Measurements from ENCODE around the gene GALNT9.

Gene GALNT9

DNA sequence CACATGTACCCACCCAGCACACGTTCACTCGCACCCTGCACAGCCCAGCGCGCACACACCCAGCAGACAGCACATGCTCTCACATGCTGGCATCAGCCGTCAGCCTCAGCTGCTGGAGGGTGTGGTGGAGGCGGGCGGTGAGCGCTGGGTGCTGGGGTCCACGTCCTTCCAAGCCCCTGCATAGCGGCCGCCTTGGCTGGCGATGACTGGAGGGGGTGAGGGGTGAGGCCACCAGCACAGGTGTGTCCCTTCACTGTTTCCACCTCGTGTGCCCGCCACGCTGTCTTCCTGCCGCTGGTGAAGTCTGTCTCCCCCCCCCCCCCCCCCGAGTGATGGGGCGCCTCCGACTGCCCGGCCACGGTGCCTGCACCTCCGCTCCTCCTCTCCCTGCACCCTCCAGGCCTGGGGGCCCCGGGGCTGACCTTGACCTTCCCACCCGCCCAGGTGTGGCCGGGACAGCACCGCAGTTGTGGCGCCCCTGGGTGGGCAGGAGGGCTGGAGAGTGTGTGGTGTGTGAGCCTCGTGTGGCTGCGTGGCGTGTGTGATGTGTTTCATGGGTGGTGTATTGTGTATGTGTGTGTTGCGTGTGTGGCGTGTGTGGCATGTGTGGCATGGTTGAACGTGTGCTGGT, 147.7 kb downstream of the GALNT9 start:
- DNase-seq (ENCODE audit: low read depth, low spot score): no peak

DNA sequence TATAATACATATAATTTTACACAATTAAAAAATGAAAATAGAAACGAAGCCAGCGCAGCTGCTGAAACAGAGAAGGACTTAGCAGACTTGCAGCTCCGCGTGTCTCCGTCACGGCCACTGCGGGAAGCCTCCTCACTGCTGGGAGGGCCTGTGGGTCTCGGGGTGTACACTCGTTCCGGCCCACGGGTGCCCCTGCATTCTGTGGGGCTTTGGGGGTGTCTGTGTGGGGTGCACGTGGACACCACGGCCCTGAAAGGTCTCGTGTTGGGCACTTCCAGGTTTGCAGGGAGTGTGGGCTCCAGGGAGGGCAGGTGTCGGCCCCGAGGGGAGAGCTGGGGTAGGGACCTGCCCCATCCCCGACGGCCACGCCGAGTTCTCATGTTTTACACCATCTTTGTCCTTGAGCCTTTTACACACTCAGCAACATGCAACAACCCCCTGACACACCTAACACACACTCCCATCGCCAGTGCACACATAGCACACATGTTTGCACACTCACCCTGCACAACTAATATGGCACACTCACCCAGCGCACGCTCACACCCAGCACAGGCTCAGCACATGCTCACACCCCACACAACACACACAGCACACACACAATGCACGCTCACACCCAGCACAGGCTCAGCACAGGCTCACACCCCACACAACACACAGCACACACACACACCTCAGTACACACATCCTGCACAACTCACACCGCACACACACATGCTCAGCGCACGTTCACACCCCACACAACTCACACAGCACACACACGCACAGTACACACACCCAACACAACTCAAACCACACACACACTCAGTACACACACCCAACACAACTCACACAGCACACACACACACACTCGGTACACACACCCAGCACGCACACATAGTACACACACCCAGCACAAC, 148.5 kb downstream of the GALNT9 start:
- DNase-seq (ENCODE audit: low read depth, low spot score): no peak

DNA sequence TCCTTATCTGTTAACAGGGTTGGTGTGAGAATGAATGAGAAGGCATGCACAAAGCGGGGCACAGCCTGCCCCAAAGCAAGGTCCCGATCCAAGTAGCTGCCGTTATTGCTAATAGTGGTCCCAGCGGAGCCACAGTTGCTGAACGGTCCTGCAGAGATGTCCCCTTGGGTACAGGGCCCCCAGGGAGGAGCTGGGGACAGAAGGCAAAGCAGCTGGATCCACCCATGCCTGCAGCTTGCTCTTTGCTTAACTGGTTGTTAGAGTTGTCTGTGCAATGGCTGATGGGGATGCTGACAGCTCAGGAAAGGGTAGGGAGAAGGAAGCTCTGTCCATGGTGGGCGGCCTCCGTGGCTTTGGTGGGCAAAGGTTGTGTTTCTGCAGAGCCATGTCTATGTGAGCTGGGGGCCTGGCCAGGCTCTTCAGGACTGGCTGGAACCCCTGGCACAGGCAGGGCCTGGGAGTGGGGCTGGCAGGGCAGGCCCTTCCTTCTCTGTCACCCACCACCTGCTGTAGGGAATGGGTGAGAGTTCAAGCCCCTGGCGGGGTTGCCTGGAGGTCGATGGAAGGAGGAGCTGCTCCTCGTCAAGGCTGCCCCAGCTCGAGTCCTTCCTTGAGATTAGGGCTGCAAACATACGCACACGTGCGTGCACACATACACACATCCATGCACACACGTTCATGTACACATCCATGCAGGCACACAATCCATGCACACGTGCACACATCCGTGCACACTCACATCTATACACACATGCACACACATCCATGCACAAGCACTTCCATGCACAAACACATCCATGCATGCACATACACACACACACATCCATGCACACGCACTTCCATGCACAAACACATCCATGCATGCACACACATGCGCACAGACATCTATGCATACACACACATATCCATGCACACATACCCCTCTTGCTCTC, 149.7 kb downstream of the GALNT9 start:
- no peak for DNase-seq (ENCODE audit: low read depth, low spot score)

DNA sequence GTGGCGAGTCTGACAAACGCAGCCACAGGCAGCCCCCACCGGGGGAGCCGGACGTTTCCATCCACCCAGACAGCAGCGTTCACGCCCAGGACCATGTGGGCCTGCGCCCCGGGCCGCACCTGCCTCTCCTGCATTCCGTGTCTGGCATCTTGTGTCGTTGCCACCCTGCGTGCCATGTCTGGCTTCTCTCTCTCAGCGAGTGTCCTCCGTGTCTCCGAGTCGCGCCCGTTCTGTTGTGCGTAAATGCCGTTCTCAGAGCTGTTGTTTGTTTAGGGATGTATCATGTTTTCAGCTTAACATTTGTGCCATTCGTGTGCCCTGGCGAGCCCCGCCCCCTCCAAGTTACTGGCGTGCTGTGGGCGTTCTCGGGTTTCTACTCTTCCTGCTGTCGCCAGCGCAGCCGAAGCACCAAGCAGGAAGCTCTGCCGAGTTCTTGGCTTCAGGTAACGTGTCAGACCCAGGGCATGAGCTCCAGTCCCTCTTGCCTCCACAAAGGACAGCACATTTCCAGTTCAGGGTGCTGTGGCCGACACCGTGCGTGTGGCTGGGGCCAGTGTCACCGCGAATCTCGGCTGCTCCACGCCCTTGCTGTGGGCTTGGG, 150.5 kb downstream of the GALNT9 start:
- DNase-seq (ENCODE audit: low read depth, low spot score): no peak

DNA sequence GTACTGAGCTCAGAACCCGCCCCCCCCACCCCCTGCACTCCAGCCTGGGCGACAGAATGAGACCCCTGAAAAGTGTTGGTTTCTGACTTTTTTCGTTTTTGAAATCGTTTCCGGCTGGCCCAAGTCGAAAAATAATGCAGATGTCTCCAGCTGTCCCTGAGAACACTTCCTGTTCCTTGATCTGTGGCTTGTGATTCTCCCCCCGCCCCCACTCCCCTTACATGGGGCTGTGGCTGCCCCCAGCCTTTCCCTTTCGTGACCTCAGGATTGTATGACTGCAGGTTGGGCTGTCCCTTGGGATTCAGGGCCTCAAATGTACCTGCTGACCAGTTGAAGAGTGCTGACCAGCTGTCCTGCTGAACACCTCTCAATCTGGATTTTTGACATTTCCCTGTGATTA, 151.1 kb downstream of the GALNT9 start:
- no peak for DNase-seq (ENCODE audit: low read depth, low spot score)

DNA sequence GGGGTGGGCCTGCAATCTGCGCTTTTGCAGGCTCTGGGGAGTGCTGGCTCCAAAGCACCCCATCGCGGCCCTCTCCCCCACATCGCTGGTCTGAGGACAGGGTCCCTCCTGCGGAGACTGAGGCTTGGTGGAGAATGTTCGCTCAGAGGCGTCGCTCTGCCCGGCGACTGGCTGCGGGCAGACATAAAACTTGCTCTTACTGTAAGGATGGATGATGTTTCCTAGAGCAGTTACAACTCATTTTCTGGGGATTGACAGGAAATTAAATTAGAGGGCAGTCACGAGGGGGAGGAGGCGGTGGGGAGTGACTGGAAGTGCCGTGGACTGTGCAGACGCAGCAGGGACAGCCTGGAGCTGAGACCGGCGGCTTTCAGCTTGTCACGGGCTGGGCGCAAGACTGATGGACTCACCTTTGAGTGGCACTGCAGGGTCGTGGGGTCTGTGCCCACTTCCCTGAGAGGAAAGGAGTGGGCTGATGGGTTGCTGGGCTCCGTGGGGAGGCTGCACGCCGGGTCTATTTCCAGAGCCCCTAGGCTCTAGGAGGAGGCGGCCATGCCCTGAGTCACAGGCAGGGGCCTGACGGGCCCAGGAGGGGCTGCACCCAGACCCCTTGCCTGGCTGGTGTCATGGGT, 152.4 kb downstream of the GALNT9 start:
- DNase-seq (ENCODE audit: low read depth, low spot score): no peak

DNA sequence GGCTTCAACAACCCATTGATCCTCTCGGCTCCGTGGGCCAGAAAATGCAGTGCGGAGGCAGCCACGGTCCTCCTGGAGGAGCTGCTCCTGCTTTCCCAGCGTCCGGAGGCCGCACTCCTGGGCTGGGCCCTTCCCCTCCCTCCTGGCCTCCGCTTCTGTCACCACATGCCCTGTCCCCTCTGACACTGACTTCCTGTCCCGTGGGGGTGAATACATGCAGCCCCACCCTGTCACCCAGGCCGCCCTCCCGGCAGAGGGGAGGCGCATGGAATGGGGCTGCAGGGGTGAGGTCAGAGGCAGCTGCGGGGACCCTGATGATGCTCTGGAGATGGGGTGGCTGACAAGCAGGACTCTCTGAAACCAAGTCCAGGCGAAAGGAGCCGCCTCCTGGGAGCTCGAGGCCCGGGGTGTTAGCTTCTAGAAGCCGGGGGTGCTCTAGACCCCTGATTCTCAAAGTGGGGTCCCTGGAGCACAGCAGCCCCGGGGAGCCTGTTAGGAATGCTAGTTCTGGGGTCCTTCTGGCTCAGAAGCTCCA, 152.9 kb downstream of the GALNT9 start:
- DNase-seq (ENCODE audit: low read depth, low spot score): no peak

DNA sequence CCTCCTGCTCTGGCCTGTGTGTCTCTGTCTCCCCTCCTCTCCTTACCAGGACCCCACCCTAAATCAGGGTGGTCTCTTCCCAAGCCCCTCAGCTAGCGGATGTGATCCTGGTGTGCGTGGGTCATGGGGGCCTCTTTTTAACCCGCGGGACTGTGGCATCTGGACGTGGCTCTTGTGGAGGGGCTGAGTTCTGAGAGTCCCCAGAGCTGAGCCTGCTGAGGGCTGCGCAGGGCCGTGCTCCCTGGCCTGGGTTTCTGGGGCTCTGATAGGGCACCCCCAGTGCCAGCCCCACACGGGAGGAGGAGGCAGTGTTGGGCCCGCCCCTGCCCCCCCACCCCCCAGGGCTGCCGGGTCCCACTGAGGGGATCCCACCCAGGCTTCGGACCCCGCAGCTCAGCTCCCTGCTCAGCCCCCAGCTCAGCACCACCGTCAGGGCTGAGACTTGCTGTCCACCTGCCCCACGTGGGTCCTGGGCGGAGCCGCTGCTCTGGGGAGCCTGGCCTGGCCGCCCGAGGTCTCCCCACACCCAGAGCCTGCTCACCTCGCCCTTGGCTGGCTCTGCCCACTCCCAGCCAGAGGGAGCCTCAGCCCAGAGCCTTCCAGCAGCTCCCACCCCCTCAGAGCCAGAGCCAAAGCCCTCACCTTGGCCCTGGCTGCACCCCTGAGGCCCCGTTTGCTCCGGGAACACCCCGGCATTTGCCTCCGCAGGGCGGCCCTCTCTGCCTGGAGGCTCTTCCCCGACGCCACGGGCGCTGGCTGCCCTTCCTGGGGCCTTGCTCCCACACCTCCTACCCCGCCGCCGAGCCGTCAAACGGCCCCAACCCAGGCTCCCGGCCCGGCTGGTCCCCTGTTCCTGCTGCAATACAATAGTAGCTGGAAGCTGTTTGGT, 153.6 kb downstream of the GALNT9 start:
- DNase-seq (ENCODE audit: low read depth, low spot score): no peak

DNA sequence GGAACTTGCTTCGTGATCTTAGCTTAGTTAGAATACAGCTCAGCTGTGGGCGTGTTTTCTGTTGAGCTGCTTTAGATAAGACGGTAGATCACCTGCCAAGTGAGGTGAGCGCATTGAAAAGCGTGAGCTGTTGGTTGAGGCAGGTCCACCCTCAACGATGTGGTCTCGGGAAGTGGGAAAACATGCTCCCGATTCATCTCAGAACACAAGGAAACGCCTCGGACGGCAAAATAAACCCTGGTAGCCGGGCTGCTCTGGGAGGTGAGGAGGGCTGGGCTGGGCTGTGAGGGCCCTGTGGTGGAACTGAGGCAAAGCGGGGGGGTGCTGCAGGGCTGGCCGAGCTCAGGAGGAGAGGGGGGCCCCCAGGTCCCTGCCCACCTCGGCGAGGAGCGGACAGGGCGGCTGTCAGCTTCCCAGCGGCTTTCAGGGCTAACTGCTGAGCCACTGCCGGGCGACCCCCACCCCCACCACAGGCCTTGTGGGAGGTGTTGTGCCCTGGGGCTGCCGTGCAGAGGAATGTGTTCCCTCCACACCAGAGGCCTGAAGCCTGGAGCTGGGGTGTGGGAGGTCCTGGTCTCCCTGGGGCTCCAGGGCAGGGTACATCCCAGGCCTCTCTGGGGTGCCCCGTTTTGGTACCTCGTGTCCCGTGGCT, 154.4 kb downstream of the GALNT9 start:
- DNase-seq (ENCODE audit: low read depth, low spot score): no peak

DNA sequence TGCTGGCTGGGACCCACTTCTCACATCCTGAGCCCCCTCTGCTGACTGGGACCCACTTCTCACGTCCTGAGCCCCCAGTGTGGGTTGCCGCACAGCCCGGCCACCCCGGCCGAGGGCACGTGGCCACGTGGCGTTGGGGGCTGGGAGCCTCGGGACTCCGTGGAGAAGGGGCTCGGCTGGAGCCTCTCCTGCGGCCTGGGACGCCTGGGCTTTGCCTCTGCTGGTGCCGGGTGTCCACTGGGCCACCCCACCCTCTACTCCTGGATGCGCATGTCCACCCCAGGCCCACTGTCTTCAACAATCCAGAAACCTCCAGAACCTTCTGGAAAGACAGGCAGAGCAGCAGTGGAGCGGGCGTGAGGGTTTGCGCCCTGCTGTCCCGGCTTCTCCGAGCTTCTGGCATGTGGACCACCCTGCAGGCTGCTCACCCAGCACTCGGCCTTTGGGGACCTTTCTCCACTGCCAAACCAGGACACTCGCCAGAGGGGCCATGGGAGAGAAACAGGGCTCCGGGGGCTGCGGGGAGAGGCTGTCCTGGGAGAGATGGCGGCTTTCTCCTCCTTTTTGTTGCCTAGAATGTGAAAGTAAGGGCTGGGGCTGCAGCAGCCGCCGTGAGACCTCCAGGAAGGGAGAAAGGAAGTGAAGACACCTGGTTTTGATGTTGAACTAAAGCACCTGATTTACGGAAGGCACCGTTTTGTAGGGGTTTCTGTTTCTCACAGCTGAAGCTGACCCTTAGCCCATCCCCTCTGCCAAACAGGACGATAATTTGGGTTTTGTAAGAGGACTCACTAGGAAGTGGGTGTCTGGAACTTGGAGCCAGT, 155.2 kb downstream of the GALNT9 start:
- no peak for DNase-seq (ENCODE audit: low read depth, low spot score)

DNA sequence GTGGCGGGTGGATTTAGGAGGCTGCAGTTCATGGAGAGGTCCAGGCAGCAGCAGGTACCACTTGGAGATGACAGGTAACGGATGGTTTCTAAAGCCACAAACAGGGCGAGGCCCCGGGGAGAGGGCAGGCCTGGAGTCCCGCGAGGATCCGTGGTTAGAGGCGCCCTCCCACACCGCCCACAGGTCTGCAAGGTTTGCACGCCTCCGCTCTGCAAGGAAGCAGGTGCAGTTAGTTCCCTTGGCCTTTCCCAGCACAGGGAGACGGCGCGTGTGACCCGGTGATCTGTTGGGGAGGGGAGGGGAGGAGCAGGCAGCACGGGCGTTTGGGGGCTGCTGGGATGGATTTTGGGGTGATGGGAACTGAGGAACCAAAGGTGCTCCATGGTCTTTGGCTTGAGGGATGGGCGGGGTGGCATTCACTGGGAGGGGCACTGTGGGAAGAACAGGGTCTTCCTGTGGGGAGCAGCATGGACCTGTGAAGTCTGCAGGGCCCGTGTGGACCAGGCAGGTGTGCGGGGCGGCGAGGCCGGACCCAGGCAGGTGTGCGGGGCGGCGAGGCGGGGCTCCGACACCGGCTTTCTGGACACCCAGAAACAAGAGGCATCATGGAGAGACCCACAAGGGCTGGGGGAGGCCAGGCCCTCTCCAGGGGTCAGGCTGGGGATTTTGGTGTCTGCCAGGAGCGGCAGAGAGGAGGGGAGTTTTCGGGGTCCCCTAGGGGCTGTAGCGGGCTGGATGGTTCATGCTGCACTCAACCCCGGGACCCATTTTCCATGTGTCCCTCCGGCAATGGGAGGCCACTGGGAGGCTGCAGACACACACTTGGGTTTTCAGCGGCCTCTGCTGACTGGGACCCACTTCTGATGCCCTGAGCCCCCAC, 156.0 kb downstream of the GALNT9 start:
- DNase-seq (ENCODE audit: low read depth, low spot score): no peak

DNA sequence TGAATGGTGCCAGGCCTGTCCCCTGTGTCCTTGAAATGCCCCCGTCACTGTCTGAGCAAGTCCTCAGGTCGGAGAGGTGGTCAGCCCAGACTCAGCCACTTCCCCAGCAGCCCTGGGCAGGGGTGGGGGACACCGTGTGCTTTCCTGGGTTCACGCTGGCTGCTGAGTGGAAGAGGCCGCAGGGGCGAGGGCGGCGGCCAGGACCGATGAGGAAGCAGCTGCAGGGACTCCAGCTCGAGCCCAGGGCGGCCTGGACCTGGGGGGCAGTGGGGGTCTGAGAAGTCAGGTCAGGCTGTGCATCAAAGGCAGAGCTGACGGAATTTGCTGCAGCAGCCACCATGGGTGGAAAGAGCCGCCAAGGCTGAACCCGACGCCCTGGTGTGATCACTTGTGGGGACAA, 156.8 kb downstream of the GALNT9 start:
- DNase-seq (ENCODE audit: low read depth, low spot score): no peak

DNA sequence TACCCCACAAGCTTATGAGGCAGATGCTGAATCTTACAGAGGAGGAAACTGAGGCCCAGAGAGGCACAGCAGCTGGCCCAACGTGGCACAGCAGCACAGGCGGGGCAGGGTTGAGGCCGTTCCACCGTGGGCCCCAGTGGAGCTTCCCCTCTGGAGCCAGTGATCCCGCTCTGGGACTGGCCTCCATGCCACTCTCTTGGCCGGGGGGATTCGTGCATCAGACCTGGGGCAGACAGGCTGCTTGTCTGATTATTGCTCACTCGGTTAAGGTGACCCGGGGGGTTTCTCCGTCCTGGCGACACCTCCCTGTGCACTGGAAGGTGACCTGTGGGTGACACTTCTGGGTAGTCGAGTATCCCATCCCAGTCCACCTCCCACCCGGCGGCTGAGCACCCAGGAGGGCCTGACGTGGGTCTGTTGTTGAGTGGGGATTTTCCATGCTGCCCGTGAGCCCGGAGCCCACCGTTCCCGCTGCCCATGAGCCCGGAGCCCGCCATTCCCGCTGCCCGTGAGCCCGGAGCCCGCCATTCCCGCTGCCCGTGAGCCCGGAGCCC, 157.3 kb downstream of the GALNT9 start:
- no peak for DNase-seq (ENCODE audit: low read depth, low spot score)

DNA sequence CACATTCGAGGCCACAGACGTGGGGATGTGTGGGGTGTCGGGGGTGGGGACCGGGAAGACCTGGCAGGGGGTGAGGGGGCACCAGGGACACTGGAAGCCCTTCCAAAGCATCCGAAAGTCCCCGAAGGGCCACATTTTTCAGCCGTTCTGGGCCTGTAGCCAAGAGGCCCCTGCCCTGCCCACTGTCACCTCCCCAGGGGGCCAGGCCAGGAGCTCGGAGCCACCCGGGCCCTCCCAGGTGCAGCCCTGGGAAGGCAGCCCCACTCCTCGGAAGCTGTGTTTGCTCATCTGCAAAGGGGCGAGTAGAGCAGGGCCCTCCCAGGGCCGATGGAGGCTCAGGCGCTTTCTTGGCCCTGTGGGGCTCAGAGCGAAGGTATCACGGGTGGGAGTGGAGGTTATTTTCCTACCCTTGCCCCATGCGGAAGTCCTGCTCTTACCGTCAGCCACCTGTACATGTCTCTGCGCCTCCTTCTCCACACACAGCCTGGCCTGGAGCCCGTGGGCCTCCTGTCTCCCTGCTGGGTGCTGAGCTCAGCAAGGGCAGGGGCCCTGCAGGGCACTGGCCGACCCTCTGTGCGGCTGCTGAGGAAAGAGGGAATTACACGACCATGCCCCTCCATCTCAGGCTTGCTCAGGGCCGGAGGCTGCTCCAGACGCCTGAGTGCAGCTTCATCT, 158.0 kb downstream of the GALNT9 start:
- no peak for DNase-seq (ENCODE audit: low read depth, low spot score)

DNA sequence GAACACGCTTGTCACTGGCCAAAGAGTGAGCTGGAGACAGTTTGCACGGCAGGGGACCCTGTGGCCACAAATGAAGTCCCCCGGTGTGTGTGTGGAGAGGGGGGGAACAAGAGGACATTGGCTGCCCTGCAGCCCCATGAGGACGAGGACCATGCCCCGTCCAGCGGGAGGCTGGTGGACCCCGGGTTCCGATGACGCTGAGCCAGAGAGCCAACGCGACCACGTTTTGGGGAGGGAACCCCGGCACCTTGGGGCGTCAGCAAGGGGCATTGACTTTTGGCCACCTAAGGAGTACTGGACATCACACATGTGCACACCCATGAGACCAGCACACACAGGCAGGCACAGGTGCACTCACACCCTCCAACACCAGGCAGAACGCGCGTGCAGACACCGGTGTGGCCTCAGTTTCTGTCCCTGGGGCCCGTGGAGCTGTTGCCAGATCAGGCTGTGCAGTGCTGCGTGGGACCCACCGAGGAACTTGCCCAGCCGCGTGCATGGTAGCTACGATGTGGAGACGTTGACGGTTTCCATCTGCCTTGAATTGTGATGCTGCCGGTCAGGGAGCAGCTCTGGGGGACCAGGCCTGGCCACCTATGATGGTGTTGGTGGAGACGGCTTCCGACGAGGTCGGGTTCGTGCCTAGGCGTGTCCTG, 158.6 kb downstream of the GALNT9 start:
- no peak for DNase-seq (ENCODE audit: low read depth, low spot score)

DNA sequence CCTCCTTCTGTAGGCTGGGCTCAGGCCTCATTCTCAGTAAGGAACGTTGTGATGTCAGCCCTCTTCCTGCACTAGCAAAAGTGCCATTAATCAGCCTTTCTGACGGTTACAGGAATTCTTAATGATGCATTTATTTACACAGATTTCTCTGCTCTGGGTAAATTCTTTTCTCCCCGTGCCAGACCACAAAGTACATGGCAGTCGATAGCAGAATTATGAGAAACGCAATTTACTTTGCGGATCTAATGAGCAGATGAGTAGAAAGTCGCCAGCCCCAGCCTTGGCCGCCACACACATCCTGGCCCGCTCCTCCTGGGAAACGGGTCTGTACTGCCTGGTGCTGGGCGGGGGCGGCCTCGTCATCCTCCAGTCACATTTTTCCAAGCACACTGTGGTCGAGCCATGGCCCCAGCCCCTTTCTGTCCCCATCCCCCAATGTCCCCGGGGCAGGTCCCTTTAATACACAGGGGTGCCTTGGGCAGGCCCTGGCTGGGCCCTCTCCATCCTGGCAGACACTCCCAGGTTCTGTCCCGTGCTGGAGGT, 159.2 kb downstream of the GALNT9 start:
- no peak for DNase-seq (ENCODE audit: low read depth, low spot score)
